Hepatocyte (in vitro differentiated cells): ENCODE measurements around the gene ICAM1. TPM values are rescaled to one million over a fixed set of nuclear protein-coding genes. Genes with fewer than 3 reads are reported as not detected.
A peak's percentile ranks its signal among the peaks of the same experiment; 100 is the strongest.
"Not testable (repeated sequence)": the region's sequence is repeated elsewhere in the genome, so short reads cannot be mapped to it uniquely, and the experiment has no call there.

ENCODE experiments used
- DNase-seq: peaks from one replicate; pipeline ENCODE4 v3.0.0-alpha.2; 2016; ENCODE audit warnings: low spot score
- H2AFZ ChIP-seq: fragments of 200-600 bp; sonication (generic); 2 replicates; pipeline ENCODE4 v1.6.0; 2016; ENCODE audit warnings: antibody characterized with exemption, mild to moderate bottlenecking
- H3K27ac ChIP-seq: fragments of 200-600 bp; sonication (generic); 2 replicates; pipeline ENCODE4 v1.5.1; 2016; ENCODE audit warnings: mild to moderate bottlenecking
- H3K27me3 ChIP-seq: fragments of 200-600 bp; sonication (generic); 2 replicates; pipeline ENCODE4 v1.6.1; 2016
- H3K36me3 ChIP-seq: fragments of 200-600 bp; sonication (generic); replicated peaks from 2 replicates; pipeline ENCODE4 v1.5.1; 2016; ENCODE audit warnings: low read depth; ENCODE audit not compliant: insufficient read depth
- H3K4me1 ChIP-seq: fragments of 200-600 bp; sonication (generic); 2 replicates; pipeline ENCODE4 v1.5.1; 2016; ENCODE audit warnings: mild to moderate bottlenecking, moderate library complexity; ENCODE audit not compliant: insufficient read depth
- H3K4me2 ChIP-seq: fragments of 200-600 bp; sonication (generic); 2 replicates; pipeline ENCODE4 v1.6.0; 2016
- H3K4me3 ChIP-seq: fragments of 200-600 bp; sonication (generic); 2 replicates; pipeline ENCODE4 v1.5.1; 2016; ENCODE audit warnings: mild to moderate bottlenecking
- H3K79me2 ChIP-seq: fragments of 200-600 bp; sonication (generic); 2 replicates; pipeline ENCODE4 v1.6.0; 2017; ENCODE audit warnings: mild to moderate bottlenecking
- H3K9me2 ChIP-seq: fragments of 200-600 bp; sonication (generic); replicated peaks from 2 replicates; pipeline ENCODE4 v1.6.0; 2017; ENCODE audit warnings: mild to moderate bottlenecking; ENCODE audit not compliant: insufficient read depth
- H3K9me3 ChIP-seq: fragments of 200-600 bp; sonication (generic); 2 replicates; pipeline ENCODE4 v1.5.1; 2016; ENCODE audit warnings: low read depth, mild to moderate bottlenecking
- H4K20me1 ChIP-seq: fragments of 200-600 bp; sonication (generic); 2 replicates; pipeline ENCODE4 v1.6.0; 2016; ENCODE audit warnings: mild to moderate bottlenecking; ENCODE audit not compliant: insufficient read depth, poor library complexity, severe bottlenecking
- CTCF ChIP-seq: fragments of 200-600 bp; sonication (generic); IDR thresholded peaks from 2 replicates; pipeline ENCODE4 v1.5.1; 2016; ENCODE audit warnings: antibody characterized with exemption, mild to moderate bottlenecking; ENCODE audit not compliant: poor library complexity
- EZH2 ChIP-seq: fragments of 200-600 bp; sonication (generic); IDR thresholded peaks from 2 replicates; pipeline ENCODE4 v1.6.1; 2016; ENCODE audit warnings: antibody characterized with exemption, mild to moderate bottlenecking, borderline replicate concordance
- EZH2phosphoT487 ChIP-seq: fragments of 200-600 bp; sonication (generic); IDR thresholded peaks from one replicate; pipeline ENCODE4 v1.6.1; 2018; ENCODE audit warnings: antibody characterized with exemption, mild to moderate bottlenecking, low read depth, moderate library complexity; ENCODE audit not compliant: unreplicated experiment, severe bottlenecking
- WGBS: methylation state at CpG from one replicate; pipeline ENCODE4 v1.1.6; 2016; ENCODE audit warnings: low lambda C conversion rate; ENCODE audit errors: missing lambda C conversion rate; 5-methylcytosine and 5-hydroxymethylcytosine counted together
- polyA plus RNA-seq: library from polyadenylated mRNA; unstranded; fragments of >200 nt; fragmentation: Nextera tagmentation; extraction: Ambion mirVana; gene quantifications from 2 replicates; pipeline ENCODE4 v1.2.1, GENCODE V29; 2016
- total RNA-seq: library from RNA; depleted of rRNA; stranded (reverse); fragments of >200 nt; gene quantifications from 2 replicates; pipeline ENCODE4 v1.2.3, GENCODE V29; 2014

The ICAM1 gene
- total and polyA plus RNA-seq, 2 experiments from 2014 or later = 19.6 to 19.9 TPM

- Histone ChIP-seq H3K4me3 (no peak overlapping the region), H3K79me2 (no peaks in the 10 kb centered on the region), H4K20me1 (no peaks in the 10 kb centered on the region), H2AFZ (no peak overlapping the region), H3K9me3 (no peaks in the 10 kb centered on the region), H3K27me3 (no peaks in the 10 kb centered on the region), H3K4me2 (no peak overlapping the region), H3K27ac (no peak overlapping the region), H3K4me1 (no peaks in the 10 kb centered on the region), H3K36me3 (no peaks in the 10 kb centered on the region), H3K9me2 (no peaks in the 10 kb centered on the region)
- 88% methylated on average over 5 of the region's 5 CpGs for WGBS
- DNase-seq = no peak
- TF ChIP-seq EZH2phosphoT487 = no peak
- TF ChIP-seq CTCF = no peak
Measured at GRCh38 chr19:10279737-10280442, 9.0 kb downstream of the ICAM1 start.

GRCh38 chr19:10282043-10282442 is 11.1 kb downstream of the ICAM1 start:
- WGBS = 94% methylated on average over 5 of the region's 5 CpGs
- not testable (repeated sequence) for H3K79me2 ChIP-seq, H3K36me3 ChIP-seq, DNase-seq, H2AFZ ChIP-seq, H3K9me2 ChIP-seq, H3K9me3 ChIP-seq, H3K27ac ChIP-seq, H3K4me1 ChIP-seq, H3K4me3 ChIP-seq, H3K27me3 ChIP-seq, H4K20me1 ChIP-seq, H3K4me2 ChIP-seq

GRCh38 chr19:10283301-10284064 is 12.6 kb downstream of the ICAM1 start:
- Histone ChIP-seq H4K20me1 (no peaks in the 10 kb centered on the region), H3K36me3 (no peaks in the 10 kb centered on the region)
- DNase-seq = peak; percentile 14

More at GRCh38 chr19:10283301-10284064, 12.6 kb downstream of the ICAM1 start:
- Histone ChIP-seq H3K27me3 (peaks cover 17% of the 10 kb centered on the region), H3K4me2 (no peak overlapping the region), H3K9me3 (no peaks in the 10 kb centered on the region), H3K79me2 (no peaks in the 10 kb centered on the region), H2AFZ (no peak overlapping the region), H3K4me1 (peaks cover 10% of the 10 kb centered on the region), H3K4me3 (no peak overlapping the region), H3K9me2 (no peaks in the 10 kb centered on the region), H3K27ac (no peak overlapping the region)
- TF ChIP-seq CTCF (no peak), EZH2 (no peak), EZH2phosphoT487 (no peak)
- WGBS = 82% methylated on average over 23 of the region's 23 CpGs
